ENCODE data around the gene GNA12.

GRCh38 chr7:2809903-2810625 lies 34.0 kb downstream of the GNA12 start:
- TF ChIP-seq CTCF (IDR thresholded peaks at IDR 0.05), result no peak
- no peak for TF ChIP-seq POLR2A (IDR thresholded peaks at IDR 0.05)

Data from right lobe of liver (tissue), 4 donors.